H9 (cell line): ENCODE measurements around the gene PRF1. TPM values are rescaled to one million over a fixed set of nuclear protein-coding genes. Genes with fewer than 3 reads are reported as not detected.

Source experiments
- DNase-seq: peaks from one replicate; pipeline ENCODE4 v3.0.0-alpha.2; 2017
- H2AFZ ChIP-seq: one replicate; pipeline ENCODE4 v1.6.1; 2013; ENCODE audit warnings: mild to moderate bottlenecking, low read length, control low read depth, moderate library complexity
- H2AK5ac ChIP-seq: 2 replicates; pipeline ENCODE4 v1.6.1; 2013; ENCODE audit warnings: low read length, control low read depth, mixed read lengths; ENCODE audit not compliant: insufficient read length
- H2BK120ac ChIP-seq: one replicate; pipeline ENCODE4 v1.6.1; 2013; ENCODE audit warnings: low read depth, mild to moderate bottlenecking, low read length, control low read depth, inconsistent platforms; ENCODE audit not compliant: poor library complexity, severe bottlenecking
- H2BK12ac ChIP-seq: 2 replicates; pipeline ENCODE4 v1.6.1; 2013; ENCODE audit warnings: low read length, control low read depth, mixed read lengths, low read depth; ENCODE audit not compliant: insufficient read length
- H2BK15ac ChIP-seq: 2 replicates; pipeline ENCODE4 v1.6.1; 2013; ENCODE audit warnings: low read depth, low read length, control low read depth
- H2BK20ac ChIP-seq: one replicate; pipeline ENCODE4 v1.6.1; 2013; ENCODE audit warnings: low read depth, mild to moderate bottlenecking, low read length, control low read depth, inconsistent platforms; ENCODE audit not compliant: poor library complexity, severe bottlenecking
- H2BK5ac ChIP-seq: 2 replicates; pipeline ENCODE4 v1.6.1; 2013; ENCODE audit warnings: low read length, control low read depth, mixed read lengths; ENCODE audit not compliant: insufficient read length
- H3K14ac ChIP-seq: 2 replicates; pipeline ENCODE4 v1.6.1; 2013; ENCODE audit warnings: low read length, control low read depth; ENCODE audit not compliant: insufficient read depth
- H3K18ac ChIP-seq: 2 replicates; pipeline ENCODE4 v1.6.1; 2013; ENCODE audit warnings: low read depth, mild to moderate bottlenecking, mixed read lengths, low read length, control low read depth; ENCODE audit not compliant: insufficient read length
- H3K23ac ChIP-seq: 2 replicates; pipeline ENCODE4 v1.6.1; 2013; ENCODE audit warnings: low read length, control low read depth, mixed read lengths, low read depth; ENCODE audit not compliant: insufficient read length
- H3K23me2 ChIP-seq: 2 replicates; pipeline ENCODE4 v1.6.1; 2013; ENCODE audit warnings: low read depth, mild to moderate bottlenecking, mixed read lengths, low read length, control low read depth; ENCODE audit not compliant: insufficient read length, poor library complexity, severe bottlenecking
- H3K27ac ChIP-seq: 2 replicates; pipeline ENCODE4 v1.5.1; 2013; ENCODE audit warnings: low read length, control low read depth, mixed read lengths, low read depth; ENCODE audit not compliant: insufficient read length
- H3K27me3 ChIP-seq: 2 replicates; pipeline ENCODE4 v1.6.1; 2013; ENCODE audit warnings: low read length, control low read depth, inconsistent platforms; ENCODE audit not compliant: insufficient read depth
- H3K4ac ChIP-seq: 2 replicates; pipeline ENCODE4 v1.6.1; 2013; ENCODE audit warnings: low read depth, mild to moderate bottlenecking, control low read depth, inconsistent platforms, low read length, moderate library complexity
- H3K4me1 ChIP-seq: 2 replicates; pipeline ENCODE4 v1.6.1; 2013; ENCODE audit warnings: low read length, control low read depth, inconsistent platforms; ENCODE audit not compliant: insufficient read depth
- H3K4me2 ChIP-seq: 2 replicates; pipeline ENCODE4 v1.6.1; 2013; ENCODE audit warnings: low read length, control low read depth, mixed read lengths; ENCODE audit not compliant: insufficient read length, insufficient read depth
- H3K56ac ChIP-seq: 2 replicates; pipeline ENCODE4 v1.6.1; 2013; ENCODE audit warnings: low read depth, mild to moderate bottlenecking, mixed read lengths, low read length, control low read depth; ENCODE audit not compliant: insufficient read length
- H3K79me1 ChIP-seq: 2 replicates; pipeline ENCODE4 v1.6.1; 2013; ENCODE audit warnings: low read depth, mild to moderate bottlenecking, moderate library complexity, low read length, control low read depth, inconsistent platforms; ENCODE audit not compliant: insufficient read depth, poor library complexity, severe bottlenecking
- H3K79me2 ChIP-seq: 2 replicates; pipeline ENCODE4 v1.6.1; 2013; ENCODE audit warnings: low read length, control low read depth, inconsistent platforms; ENCODE audit not compliant: insufficient read depth
- H3K9ac ChIP-seq: 2 replicates; pipeline ENCODE4 v1.6.1; 2013; ENCODE audit warnings: low read length, control low read depth, mixed read lengths; ENCODE audit not compliant: insufficient read length; ENCODE audit errors: extremely low read depth
- H3K9me3 ChIP-seq: one replicate; pipeline ENCODE4 v1.6.1; 2013; ENCODE audit warnings: low read depth, low read length, inconsistent platforms; ENCODE audit not compliant: control insufficient read depth
- H3T11ph ChIP-seq: one replicate; pipeline ENCODE4 v1.6.1; 2013; ENCODE audit warnings: mild to moderate bottlenecking, low read length, control low read depth, inconsistent platforms
- H4K20me1 ChIP-seq: one replicate; pipeline ENCODE4 v1.6.1; 2013; ENCODE audit not compliant: control insufficient read depth, insufficient read length, insufficient read depth
- H4K5ac ChIP-seq: 2 replicates; pipeline ENCODE4 v1.6.1; 2013; ENCODE audit warnings: low read depth, mild to moderate bottlenecking, mixed read lengths, low read length, control low read depth; ENCODE audit not compliant: insufficient read length
- H4K8ac ChIP-seq: replicated peaks from 2 replicates; pipeline ENCODE4 v1.6.1; 2013; ENCODE audit warnings: low read length, control low read depth, mixed read lengths, low read depth; ENCODE audit not compliant: insufficient read length
- H4K91ac ChIP-seq: 2 replicates; pipeline ENCODE4 v1.6.1; 2013; ENCODE audit warnings: low read depth, mild to moderate bottlenecking, moderate library complexity, mixed read lengths, low read length, control low read depth; ENCODE audit not compliant: insufficient read length
- H3K27ac Mint-ChIP-seq, 3 experiments: 2 replicates in 2 of 3; 3 replicates in 1 of 3; pipeline ENCODE4 v1.8.0; 2020 to 2021; ENCODE audit warnings: mixed read lengths in 3 of 3, mild to moderate bottlenecking in 1 of 3, moderate library complexity in 1 of 3
- H3K27me3 Mint-ChIP-seq: 2 replicates; pipeline ENCODE4 v1.8.0; 2021; ENCODE audit warnings: low read depth, mild to moderate bottlenecking, moderate library complexity, mixed read lengths
- H3K36me3 Mint-ChIP-seq, 3 experiments: 2 replicates in 2 of 3; 3 replicates in 1 of 3; pipeline ENCODE4 v1.8.0; 2020 to 2021; ENCODE audit warnings: low read depth in 3 of 3, mixed read lengths in 3 of 3; ENCODE audit not compliant: insufficient read depth in 1 of 3
- H3K4me1 Mint-ChIP-seq, 2 experiments: 2 replicates each; pipeline ENCODE4 v1.8.0; 2020; ENCODE audit warnings: mixed read lengths in 2 of 2
- H3K4me3 Mint-ChIP-seq, 2 experiments: 2 replicates in 1 of 2; 3 replicates in 1 of 2; pipeline ENCODE4 v1.8.0; 2020 to 2021; ENCODE audit warnings: mild to moderate bottlenecking in 2 of 2, mixed read lengths in 2 of 2, moderate library complexity in 1 of 2
- H3K9me3 Mint-ChIP-seq, 2 experiments: 2 replicates in 1 of 2; 3 replicates in 1 of 2; pipeline ENCODE4 v1.8.0; 2020; ENCODE audit warnings: mild to moderate bottlenecking in 2 of 2, mixed read lengths in 2 of 2, moderate library complexity in 1 of 2
- WGBS: extraction: QIAGEN DNeasy Blood & Tissue Kit; methylation state at CpG from one replicate; pipeline ENCODE4 v1.1.7; 2013; ENCODE audit warnings: missing lambda C conversion rate, low lambda C conversion rate, mixed read lengths; ENCODE audit not compliant: insufficient read length; ENCODE audit errors: extremely low coverage; 5-methylcytosine and 5-hydroxymethylcytosine counted together
- total RNA-seq: library from RNA; stranded (reverse); gene quantifications from 2 replicates; pipeline ENCODE4 v1.2.1, GENCODE V29; 2021
- TF ChIP-seq, protein P1 (sequence below): fragments of 200-600 bp; sonication (generic); conservative IDR thresholded peaks from 3 replicates; pipeline ENCODE4 v1.8.0; 2021; ENCODE audit warnings: antibody characterized with exemption, mild to moderate bottlenecking

Gene PRF1
- total RNA-seq, 1 experiment from 2014 or later: not detected

- no peak overlapping the region for H3K9ac ChIP-seq
- H2AK5ac ChIP-seq: no peak overlapping the region
- H3K79me2 ChIP-seq: no peaks in the 10 kb centered on the region
- no peak overlapping the region for H3K18ac ChIP-seq
- Mint-ChIP-seq H3K27me3 (no peaks in the 10 kb centered on the region), H3K4me3 (no peak overlapping the region), H3K4me1 (peaks cover 10 to 22% of the 10 kb centered on the region in 2 experiments), H3K9me3 (no peaks in the 10 kb centered on the region; a peak in 1 of 5 replicates), H3K27ac (no peak overlapping the region), H3K36me3 (no peaks in the 10 kb centered on the region)
- no peak overlapping the region for H3K27ac ChIP-seq
- TF ChIP-seq, protein P1, sequence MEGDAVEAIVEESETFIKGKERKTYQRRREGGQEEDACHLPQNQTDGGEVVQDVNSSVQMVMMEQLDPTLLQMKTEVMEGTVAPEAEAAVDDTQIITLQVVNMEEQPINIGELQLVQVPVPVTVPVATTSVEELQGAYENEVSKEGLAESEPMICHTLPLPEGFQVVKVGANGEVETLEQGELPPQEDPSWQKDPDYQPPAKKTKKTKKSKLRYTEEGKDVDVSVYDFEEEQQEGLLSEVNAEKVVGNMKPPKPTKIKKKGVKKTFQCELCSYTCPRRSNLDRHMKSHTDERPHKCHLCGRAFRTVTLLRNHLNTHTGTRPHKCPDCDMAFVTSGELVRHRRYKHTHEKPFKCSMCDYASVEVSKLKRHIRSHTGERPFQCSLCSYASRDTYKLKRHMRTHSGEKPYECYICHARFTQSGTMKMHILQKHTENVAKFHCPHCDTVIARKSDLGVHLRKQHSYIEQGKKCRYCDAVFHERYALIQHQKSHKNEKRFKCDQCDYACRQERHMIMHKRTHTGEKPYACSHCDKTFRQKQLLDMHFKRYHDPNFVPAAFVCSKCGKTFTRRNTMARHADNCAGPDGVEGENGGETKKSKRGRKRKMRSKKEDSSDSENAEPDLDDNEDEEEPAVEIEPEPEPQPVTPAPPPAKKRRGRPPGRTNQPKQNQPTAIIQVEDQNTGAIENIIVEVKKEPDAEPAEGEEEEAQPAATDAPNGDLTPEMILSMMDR: no peak
- no peaks in the 10 kb centered on the region for H3K79me1 ChIP-seq
- H3K23me2 ChIP-seq: no peaks in the 10 kb centered on the region
- H2BK20ac ChIP-seq: no peak overlapping the region
- no peaks in the 10 kb centered on the region for H4K20me1 ChIP-seq
- no peaks in the 10 kb centered on the region for H3K9me3 ChIP-seq
- no peak overlapping the region for H3K4me2 ChIP-seq
- H3K56ac ChIP-seq: no peak overlapping the region
- no peak overlapping the region for H2BK12ac ChIP-seq
- H2BK15ac ChIP-seq: no peak overlapping the region
- H3K14ac ChIP-seq: no peak overlapping the region
- no peak overlapping the region for H3T11ph ChIP-seq
- no peaks in the 10 kb centered on the region for H3K27me3 ChIP-seq
- no peak overlapping the region for H2AFZ ChIP-seq
- no peak overlapping the region for H3K4ac ChIP-seq
- no CpG with 5 or more reads among the region's 5 CpGs for WGBS
- H2BK120ac ChIP-seq: no peak overlapping the region
- H2BK5ac ChIP-seq: no peak overlapping the region
- DNase-seq: no peak
- H4K8ac ChIP-seq: no peak overlapping the region
- H4K91ac ChIP-seq: no peak overlapping the region
- H3K23ac ChIP-seq: no peak overlapping the region
- H3K4me1 ChIP-seq: 0 out of 2 replicates have a peak, but pooled peaks cover 4% of the 10 kb centered on the region
- H4K5ac ChIP-seq: no peak overlapping the region
Observed at GRCh38 chr10:70595566-70596016, 7.0 kb downstream of the PRF1 start.
